Astrocyte (in vitro differentiated cells and primary cell): Measurements from ENCODE around the gene URM1.

Experiments
- EZH2 ChIP-seq: IDR thresholded peaks from 2 replicates; pipeline ENCODE4 v1.6.1; 2012; ENCODE audit warnings: mild to moderate bottlenecking, low read length, inconsistent platforms; ENCODE audit not compliant: insufficient read depth
- TF ChIP-seq, protein P1 (sequence below): IDR thresholded peaks from 2 replicates; pipeline ENCODE4 v1.5.1; 2011; ENCODE audit warnings: low read depth, mild to moderate bottlenecking, inconsistent platforms, low read length, moderate library complexity; ENCODE audit not compliant: insufficient read depth

DNA sequence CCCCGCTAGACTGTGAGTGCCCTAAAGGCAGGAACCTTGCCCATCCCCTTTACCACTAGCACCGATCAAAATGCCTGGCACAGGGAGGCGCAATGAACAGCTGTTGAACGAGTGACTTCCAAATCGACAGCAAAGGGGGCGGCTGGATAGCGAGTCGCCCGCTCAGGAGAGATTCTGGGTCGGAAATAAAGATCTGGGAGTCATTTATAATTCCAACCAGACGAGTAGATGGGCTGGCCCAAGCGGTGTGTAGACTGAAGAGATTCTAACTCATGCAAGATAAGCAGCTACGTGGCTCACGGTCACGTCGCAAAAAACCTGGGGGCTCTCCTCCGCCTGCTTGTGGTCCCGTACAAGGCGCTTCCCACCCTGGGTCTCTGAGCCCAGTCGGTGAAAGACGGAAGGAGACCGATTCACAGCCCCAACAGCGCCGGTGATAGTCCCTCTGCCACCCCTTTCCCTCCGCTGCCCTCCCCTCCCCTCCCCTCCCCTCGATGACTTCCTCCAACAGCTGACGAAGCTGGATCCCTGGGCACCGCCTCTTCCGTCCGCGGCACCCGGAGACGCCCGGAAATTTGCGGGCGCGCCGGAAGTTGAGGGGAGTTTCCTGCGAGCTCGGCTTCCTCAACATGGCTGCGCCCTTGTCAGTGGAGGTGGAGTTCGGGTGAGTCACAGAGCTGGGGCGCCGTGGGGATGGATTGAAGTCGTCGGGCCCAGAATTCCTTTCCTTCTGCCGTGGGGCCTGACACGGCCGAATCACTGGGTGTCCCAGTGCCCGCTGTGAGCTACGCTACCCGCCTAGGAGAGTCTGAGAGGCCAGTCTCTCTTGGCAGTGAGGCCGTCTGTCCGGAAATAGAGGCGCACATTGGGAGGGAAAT lies at the start of gene URM1:
- TF ChIP-seq, protein P1, sequence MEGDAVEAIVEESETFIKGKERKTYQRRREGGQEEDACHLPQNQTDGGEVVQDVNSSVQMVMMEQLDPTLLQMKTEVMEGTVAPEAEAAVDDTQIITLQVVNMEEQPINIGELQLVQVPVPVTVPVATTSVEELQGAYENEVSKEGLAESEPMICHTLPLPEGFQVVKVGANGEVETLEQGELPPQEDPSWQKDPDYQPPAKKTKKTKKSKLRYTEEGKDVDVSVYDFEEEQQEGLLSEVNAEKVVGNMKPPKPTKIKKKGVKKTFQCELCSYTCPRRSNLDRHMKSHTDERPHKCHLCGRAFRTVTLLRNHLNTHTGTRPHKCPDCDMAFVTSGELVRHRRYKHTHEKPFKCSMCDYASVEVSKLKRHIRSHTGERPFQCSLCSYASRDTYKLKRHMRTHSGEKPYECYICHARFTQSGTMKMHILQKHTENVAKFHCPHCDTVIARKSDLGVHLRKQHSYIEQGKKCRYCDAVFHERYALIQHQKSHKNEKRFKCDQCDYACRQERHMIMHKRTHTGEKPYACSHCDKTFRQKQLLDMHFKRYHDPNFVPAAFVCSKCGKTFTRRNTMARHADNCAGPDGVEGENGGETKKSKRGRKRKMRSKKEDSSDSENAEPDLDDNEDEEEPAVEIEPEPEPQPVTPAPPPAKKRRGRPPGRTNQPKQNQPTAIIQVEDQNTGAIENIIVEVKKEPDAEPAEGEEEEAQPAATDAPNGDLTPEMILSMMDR, result no peak
- TF ChIP-seq EZH2, result no peak
